GM19351 (cell line): ENCODE data around the gene BCL7C.
"Not testable (repeated sequence)": the region's sequence is repeated elsewhere in the genome, so short reads cannot be mapped to it uniquely, and the experiment has no call there.

Experiments
- ATAC-seq: cut with Tn5 transposase; IDR thresholded peaks from one replicate; pipeline ENCODE4 v1.9.1; 2021; ENCODE audit warnings: mild to moderate bottlenecking, moderate library complexity; ENCODE audit not compliant: unreplicated experiment

BCL7C gene

GRCh38 chr16:30893744-30894539, at the start of gene BCL7C:
Gene BCL7C (minus strand): TSS chr16:30894077. CDS start chr16:30893944, 133 bp downstream.
- peak; percentile 68 for ATAC-seq

GRCh38 chr16:30942426-30942806, 48.5 kb upstream of the BCL7C start:
- no peak for ATAC-seq

- peak; percentile 90 for ATAC-seq
Observed at GRCh38 chr16:30941600-30942425, 47.9 kb upstream of the BCL7C start.

- not testable (repeated sequence) for ATAC-seq
Observed at GRCh38 chr16:30939571-30939970, 45.7 kb upstream of the BCL7C start.

GRCh38 chr16:30937692-30938091, 43.8 kb upstream of the BCL7C start:
- ATAC-seq = no peak

- no peak for ATAC-seq
Observed at GRCh38 chr16:30934827-30935557, 41.1 kb upstream of the BCL7C start.

- ATAC-seq = no peak
Observed at GRCh38 chr16:30931068-30931650, 37.3 kb upstream of the BCL7C start.

- no peak for ATAC-seq
Observed at GRCh38 chr16:30930160-30930571, 36.3 kb upstream of the BCL7C start.

- no peak for ATAC-seq
Observed at GRCh38 chr16:30929167-30929566, 35.3 kb upstream of the BCL7C start.

GRCh38 chr16:30928390-30928789, 34.5 kb upstream of the BCL7C start:
- ATAC-seq = no peak

GRCh38 chr16:30927789-30928378, 34.0 kb upstream of the BCL7C start:
- no peak for ATAC-seq

- ATAC-seq = no peak
Observed at GRCh38 chr16:30926937-30927788, 33.3 kb upstream of the BCL7C start.

GRCh38 chr16:30925995-30926811, 32.3 kb upstream of the BCL7C start:
- ATAC-seq = no peak

GRCh38 chr16:30925632-30925987, 31.7 kb upstream of the BCL7C start:
- no peak for ATAC-seq

- ATAC-seq = no peak
Observed at GRCh38 chr16:30924913-30925631, 31.2 kb upstream of the BCL7C start.

- no peak for ATAC-seq
Observed at GRCh38 chr16:30924076-30924912, 30.4 kb upstream of the BCL7C start.

GRCh38 chr16:30923554-30924075, 29.7 kb upstream of the BCL7C start, which contains the start of gene FBXL19:
Gene FBXL19 (plus strand): TSS chr16:30923572. CDS start chr16:30925755, 2,183 bp downstream.
- no peak for ATAC-seq
